HEK293 (cell line): Measurements from ENCODE around the gene CITED4.

Source experiments
- CTCF ChIP-seq: fragments of 450-650 bp; formaldehyde crosslinking; IDR thresholded peaks from 2 replicates; pipeline ENCODE4 v1.5.1; 2016; ENCODE audit warnings: missing biosample characterization, missing genetic modification characterization
- ZNF510 ChIP-seq: fragments of 450-650 bp; formaldehyde crosslinking; IDR thresholded peaks from 2 replicates; pipeline ENCODE4 v1.5.1; 2018; ENCODE audit warnings: mild to moderate bottlenecking, missing genetic modification characterization, missing biosample characterization; ENCODE audit not compliant: insufficient replicate concordance

GRCh38 chr1:40836283-40836682, 25.9 kb downstream of the CITED4 start:
- no peak for TF ChIP-seq CTCF
- no peak for TF ChIP-seq ZNF510 (tag by site-specific recombination)
